Activated CD8-positive, alpha-beta memory T cell treated with anti-CD3 and anti-CD28 coated beads for 24 hours (primary cell): ENCODE measurements around the gene GALNT17.

Source experiments
- DNase-seq: peaks from one replicate; pipeline ENCODE4 v3.0.0-alpha.2; 2020

Gene GALNT17

DNA sequence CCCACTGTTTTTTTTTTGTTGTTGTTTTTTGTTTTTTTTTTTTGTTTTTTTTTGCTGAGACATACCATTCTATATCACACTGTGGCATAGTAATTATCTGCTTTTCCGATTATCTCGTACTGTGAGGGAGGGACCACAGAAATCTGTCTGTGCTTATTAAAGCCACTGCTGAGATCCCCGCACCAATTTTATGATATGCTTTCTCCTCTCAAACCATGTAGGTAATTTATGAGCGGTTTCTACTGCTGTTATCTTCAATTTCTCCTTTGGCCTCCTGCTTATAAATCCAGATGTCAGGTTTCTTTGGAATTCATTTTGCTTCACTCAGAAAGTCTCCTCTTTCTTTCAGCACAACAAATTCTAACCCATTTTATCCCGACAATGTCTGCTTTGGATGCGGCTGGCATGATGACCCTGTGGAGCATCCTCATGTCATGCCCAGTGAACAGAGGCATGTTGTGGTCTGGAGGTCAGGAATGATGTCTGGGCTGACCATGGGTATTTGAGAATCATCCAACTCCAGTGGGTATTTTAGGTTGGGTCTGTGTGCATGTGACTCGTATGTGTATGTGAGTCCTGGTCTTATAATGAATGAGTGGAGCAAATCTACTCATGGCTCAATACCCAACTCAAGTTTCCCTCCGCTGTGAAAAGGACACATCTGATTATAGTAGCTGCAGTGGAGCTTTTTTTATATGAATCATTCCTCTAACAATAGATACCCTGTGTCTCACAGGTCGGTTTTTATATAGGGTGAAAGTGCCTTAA, 213.4 kb downstream of the GALNT17 start:
- no peak for DNase-seq

- DNase-seq, result no peak
Measured at GRCh38 chr7:71348821-71349681, 217.1 kb downstream of the GALNT17 start.

GRCh38 chr7:71349682-71350481, 217.9 kb downstream of the GALNT17 start:
- DNase-seq, result no peak

DNA sequence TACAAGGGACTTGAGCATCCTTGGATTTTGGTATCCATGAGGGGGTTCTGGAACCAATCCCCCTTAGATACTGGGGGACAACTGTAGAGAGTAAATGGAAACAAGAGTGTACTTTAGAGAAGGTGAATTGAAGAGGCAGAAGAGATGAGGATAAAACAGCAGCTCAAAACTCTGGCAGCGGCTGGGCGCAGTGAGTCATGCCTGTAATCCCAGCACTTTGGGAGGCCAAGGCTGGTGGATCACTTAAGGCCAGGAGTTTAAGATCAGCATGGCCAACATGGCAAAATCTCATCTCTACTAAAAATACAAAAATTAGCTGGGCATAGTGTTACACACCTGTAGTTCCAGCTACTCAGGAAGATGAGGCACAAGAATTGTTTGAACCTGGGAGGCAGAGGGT, 218.7 kb downstream of the GALNT17 start:
- no peak for DNase-seq

GRCh38 chr7:71354716-71355115, 222.8 kb downstream of the GALNT17 start:
- DNase-seq, result no peak

- no peak for DNase-seq
Measured at GRCh38 chr7:71361451-71362032, 229.6 kb downstream of the GALNT17 start.

DNA sequence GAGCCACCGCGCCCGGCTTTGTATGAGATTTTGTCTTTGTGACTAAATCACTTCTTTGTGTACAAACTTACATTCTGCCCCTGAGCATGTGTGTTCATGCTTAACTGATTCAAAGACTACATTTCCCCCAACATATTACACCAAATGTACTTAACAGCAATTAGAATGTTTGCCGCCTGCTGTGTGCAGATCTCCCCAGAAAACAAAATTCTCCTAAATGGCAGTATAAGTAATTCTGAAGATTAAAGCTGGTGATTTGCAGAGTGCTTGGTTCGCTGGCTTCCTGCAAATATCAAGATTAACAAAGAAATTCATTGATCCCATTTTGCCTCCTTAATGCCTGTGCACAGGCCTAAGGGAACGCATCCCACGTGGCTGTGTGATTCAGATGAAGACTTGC, 230.3 kb downstream of the GALNT17 start:
- DNase-seq, result no peak

DNA sequence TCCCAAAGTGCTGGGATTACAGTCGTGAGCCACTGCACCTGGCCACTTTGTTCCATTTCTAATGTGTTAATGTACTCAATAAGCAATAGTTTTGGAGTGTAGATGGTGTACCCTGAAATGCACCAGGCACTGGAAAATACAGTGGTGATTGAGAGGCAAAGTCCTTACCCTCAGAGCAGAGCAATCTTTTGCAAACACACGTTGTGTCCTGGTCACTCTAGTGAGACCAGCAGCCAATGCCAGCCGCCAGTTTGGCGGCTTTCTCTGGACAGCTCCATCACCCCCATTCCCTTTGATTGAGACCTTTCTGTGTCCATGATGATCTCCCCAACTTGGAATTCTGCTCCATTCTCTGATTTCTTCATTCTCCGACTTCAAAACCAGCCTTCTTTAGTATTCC, 231.3 kb downstream of the GALNT17 start:
- DNase-seq, result no peak

GRCh38 chr7:71363627-71364026, 231.7 kb downstream of the GALNT17 start:
- no peak for DNase-seq

GRCh38 chr7:71364551-71364950, 232.6 kb downstream of the GALNT17 start:
- no peak for DNase-seq

GRCh38 chr7:71372991-71373390, 241.0 kb downstream of the GALNT17 start:
- no peak for DNase-seq

DNA sequence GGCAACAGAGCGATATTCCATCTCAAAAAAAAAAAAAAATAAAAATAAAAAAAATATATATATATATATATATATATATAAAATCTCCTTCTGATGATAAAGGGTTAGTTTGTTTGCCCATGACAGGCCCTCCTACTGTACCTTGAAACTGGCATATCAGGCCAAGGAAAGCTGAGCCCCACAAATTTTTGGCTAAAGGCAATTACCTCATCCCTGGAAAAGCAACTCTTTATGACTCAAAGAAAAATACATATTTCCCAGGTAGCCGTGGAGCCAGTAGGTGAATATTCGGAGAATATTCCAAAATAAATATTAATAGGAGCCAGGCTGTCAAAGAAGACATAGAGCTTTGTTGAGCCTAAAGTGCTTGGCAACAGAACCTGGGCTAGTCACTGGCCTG, 245.1 kb downstream of the GALNT17 start:
- DNase-seq, result no peak

GRCh38 chr7:71377469-71377868, 245.5 kb downstream of the GALNT17 start:
- no peak for DNase-seq

GRCh38 chr7:71384094-71384493, 252.2 kb downstream of the GALNT17 start:
- no peak for DNase-seq

DNA sequence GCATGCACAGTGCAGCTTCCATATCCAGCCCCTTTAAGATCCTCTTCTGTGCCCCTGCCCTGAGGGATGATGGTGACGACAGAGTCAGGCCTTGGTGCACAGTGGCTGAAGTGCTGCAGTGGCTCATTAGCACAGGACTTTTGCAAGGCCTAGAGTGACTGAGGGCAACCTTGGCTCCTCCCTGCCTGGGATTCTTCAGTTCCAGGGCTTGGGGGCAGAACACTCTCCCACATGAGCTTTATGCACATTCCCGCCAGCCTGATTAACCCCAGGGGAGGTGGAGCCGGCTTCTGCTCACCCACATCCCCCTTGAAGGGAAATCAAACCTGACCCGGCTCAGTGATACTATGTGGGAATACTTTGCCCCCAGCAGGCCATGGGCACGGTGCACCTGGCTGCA, 253.4 kb downstream of the GALNT17 start:
- no peak for DNase-seq

DNA sequence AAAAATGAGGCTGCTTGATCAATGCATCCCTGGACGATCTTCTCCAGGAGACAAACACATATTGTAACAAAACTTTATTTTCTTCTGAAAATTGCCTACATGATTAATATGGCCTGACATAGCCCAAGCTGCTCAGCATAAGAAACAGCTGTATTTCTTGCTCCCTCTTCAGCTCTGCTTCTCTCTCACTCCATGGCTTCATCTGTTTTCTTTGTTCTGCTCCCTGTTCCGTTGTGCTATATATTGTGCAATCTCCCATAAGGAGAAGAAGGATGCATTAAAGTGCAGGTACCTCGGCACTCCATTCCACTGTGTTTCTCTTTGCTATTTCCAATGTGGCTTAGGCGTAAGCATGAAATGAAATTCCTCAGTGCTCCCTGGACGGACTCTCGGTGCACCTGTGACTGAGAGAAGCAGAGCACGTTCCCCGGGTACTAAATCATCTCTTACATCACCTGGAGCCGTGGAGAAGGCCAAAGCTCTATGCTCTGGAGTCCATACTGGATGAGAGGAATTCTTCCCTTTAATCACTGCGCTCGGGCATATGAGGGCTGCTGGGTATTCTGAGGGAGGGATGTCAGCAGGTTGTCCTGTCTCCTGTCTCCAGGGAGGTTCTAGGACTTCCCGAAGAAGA, 254.3 kb downstream of the GALNT17 start:
- DNase-seq, result no peak

DNA sequence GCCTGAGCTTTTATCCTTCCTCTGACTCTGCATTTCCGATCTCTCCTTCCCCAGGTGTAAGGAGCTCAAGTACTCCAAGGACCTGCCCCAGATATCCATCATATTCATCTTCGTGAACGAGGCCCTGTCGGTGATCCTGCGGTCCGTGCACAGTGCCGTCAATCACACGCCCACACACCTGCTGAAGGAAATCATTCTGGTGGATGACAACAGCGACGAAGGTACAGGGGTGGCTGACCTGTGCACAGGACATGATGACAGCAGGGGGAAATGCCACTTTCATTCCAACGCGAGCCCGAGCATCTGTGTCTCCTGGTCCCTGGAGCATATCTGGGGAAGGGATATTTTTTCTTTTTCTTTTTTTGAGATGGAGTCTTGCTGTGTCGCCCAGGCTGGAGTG, 256.2 kb downstream of the GALNT17 start:
- DNase-seq, result no peak

DNA sequence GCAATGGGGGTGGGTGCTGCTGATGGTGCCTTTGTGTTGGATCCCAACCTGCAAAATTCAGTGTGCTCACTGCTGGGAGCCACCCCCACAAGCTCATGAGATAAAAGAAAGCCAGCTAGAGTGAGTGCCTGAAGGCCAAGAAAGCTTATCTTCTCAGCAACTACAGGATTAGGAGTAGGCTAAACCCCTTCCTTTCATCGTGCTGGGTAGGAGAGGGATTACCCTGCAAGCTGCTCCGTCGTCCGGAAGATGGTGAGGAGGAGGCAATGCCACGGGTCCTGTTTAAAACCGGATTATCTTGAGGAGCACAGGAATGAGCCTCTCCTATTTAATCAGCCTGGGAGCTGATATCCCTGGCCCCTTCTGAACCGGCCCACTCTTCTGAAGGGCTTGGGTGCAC, 258.0 kb downstream of the GALNT17 start:
- no peak for DNase-seq

GRCh38 chr7:71393661-71394060, 261.7 kb downstream of the GALNT17 start:
- DNase-seq, result no peak

GRCh38 chr7:71402684-71403083, 270.7 kb downstream of the GALNT17 start:
- DNase-seq, result no peak

DNA sequence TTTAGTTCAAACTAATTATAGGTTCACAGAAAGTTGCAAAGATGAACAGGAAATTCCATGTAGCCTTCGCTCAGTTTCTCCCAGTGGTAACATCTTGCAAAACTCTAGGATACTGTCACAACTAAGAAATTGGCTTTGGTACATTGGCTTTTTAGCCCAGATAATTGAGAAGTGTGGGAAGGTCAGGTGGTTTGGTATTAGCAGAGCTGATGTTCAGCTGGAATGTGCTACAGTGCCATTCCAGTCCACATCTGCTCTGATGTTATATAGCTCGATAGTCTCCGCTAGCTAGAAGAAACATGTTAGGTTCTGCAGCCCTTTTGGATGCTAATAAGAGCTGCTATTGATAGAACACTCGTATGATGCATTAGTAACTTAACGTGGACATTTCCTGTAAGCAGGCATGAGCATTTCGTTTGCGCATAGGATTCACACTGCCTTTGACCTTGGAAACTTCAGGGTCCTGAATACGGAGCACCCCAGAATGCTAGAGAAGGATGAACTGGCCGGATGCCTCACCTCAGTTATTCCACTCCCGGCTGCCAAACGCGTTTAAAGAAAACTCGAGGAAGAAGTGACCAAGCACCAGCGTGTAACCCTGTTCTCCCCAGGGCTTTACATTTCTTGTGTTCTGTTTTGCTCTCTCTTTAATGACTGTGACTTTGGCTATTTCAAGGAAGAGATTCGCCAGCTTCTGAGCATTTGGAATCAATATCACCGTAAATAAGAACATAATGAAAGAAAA, 271.4 kb downstream of the GALNT17 start:
- no peak for DNase-seq
